ENCODE results near the gene EEIG2. TPM values are rescaled to one million over a fixed set of nuclear protein-coding genes. Genes with fewer than 3 reads are reported as not detected.

EEIG2 gene
- total and polyA plus RNA-seq, 9 of the 15 experiments (the other 6 are each of a cell fraction or from before 2014, with no cell fraction given): 6.1 to 26.9 (median 15.2) TPM

DNA sequence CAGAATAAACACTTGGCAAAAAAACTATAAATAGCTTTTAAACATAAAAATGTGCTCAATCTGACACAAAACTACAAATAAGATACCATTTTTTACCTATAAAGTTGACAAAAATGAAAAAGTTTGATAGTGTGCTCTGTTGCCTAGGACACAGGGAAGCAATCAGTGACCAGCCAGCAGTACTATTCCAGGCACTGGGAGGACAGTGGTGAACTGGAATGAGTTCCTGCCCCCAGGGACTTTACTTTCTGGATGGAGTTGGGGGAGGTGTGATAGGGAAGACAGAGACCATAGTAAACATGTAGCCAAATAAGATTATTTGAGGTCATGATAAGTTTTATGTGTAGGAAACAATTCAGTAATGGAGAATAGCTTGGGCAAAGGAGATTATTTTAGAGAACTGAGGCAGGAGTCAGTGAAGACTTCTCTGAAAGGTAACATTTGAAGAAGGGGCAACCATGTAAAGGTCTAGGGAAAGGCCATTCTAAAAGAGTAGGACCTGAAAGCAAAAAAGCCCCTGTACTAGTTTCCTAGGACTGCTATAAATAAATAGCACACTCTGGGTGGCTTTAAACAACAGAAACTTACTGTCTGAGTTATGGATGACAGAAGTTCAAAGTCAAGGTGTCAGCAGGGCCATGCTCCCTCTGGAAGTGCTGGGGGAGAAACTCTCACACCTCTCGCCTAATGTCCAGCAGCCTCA lies 42.0 kb downstream of the EEIG2 start:
- DNase-seq (ENCODE audit: extremely low read depth in 1 of 4, low spot score in 3 of 4) (no peak), FAIRE-seq (no peak), ATAC-seq (no peak)
- WGBS (ENCODE audit: insufficient coverage, low coverage, missing lambda C conversion rate): 100% methylated on average over 1 of the region's 1 CpG
- Histone ChIP-seq H3K4me1 (replicated peaks in 1 of 2; ENCODE audit: control insufficient read depth in 2 of 2, insufficient read depth in 2 of 2, low read length in 2 of 2) (peaks cover 0 to 11% of the 10 kb centered on the region in 2 experiments; a peak in 2 of 5 replicates), H3K79me2 (ENCODE audit: control insufficient read depth, insufficient read depth, low read length) (no peaks in the 10 kb centered on the region), H3K4me3 (no peak overlapping the region), H3K9me3 (replicated peaks; ENCODE audit: control insufficient read depth, insufficient read depth, low read depth, low read length) (no peaks in the 10 kb centered on the region), H3K9me1 (ENCODE audit: control insufficient read depth, insufficient read depth, low read length) (no peaks in the 10 kb centered on the region), H3K36me3 (ENCODE audit: control insufficient read depth, insufficient read depth, low read length) (0 out of 3 replicates have a peak, but pooled peaks cover 10% of the 10 kb centered on the region), H4K20me1 (replicated peaks; ENCODE audit: control insufficient read depth, insufficient read depth, low read length) (peaks cover 4% of the 10 kb centered on the region), H3K27ac (ENCODE audit: extremely low read depth, low read depth, low read length) (no peak overlapping the region), H3K4me2 (ENCODE audit: insufficient read depth, low read length) (no peak overlapping the region), H2AFZ (ENCODE audit: low read depth, low read length) (no peak overlapping the region), H3K27me3 (ENCODE audit: control insufficient read depth in 2 of 2, insufficient read depth in 2 of 2, low read length in 2 of 2) (no peaks in the 10 kb centered on the region), H3K9ac (ENCODE audit: insufficient read depth in 1 of 2, low read depth in 2 of 2, low read length in 2 of 2) (no peak overlapping the region)
- in situ Hi-C loops (cut with MboI) (no loop called here), intact Hi-C loops (cut with micrococcal nuclease) (no loop called here)
- ChIA-PET CTCF (ENCODE audit: low intra/inter-chr PET ratio) (no interaction called here), POLR2A (no interaction called here)
- no TSS peak for BruUV-seq (replicated peaks)
- no peak for TF ChIP-seq FOXJ3 (CRISPR knock-in tag; IDR thresholded peaks at IDR 0.05)
- TF ChIP-seq BACH1 (tag; IDR thresholded peaks at IDR 0.05): no peak
- TF ChIP-seq NFE2 (IDR thresholded peaks at IDR 0.05; ENCODE audit: low read depth): no peak
- TF ChIP-seq FOXM1 (IDR thresholded peaks at IDR 0.05; ENCODE audit: low read depth): no peak
- no peak for TF ChIP-seq FOXM1 (CRISPR knock-in tag; IDR thresholded peaks at IDR 0.05; ENCODE audit: low read depth)
- TF ChIP-seq NFATC3 (IDR thresholded peaks at IDR 0.05): no peak
- TF ChIP-seq PRPF4 (IDR thresholded peaks at IDR 0.05; ENCODE audit: insufficient read depth, low read depth, low read length, poor library complexity, severe bottlenecking): no peak
- TF ChIP-seq SRSF9 (IDR thresholded peaks at IDR 0.05; ENCODE audit: borderline replicate concordance, low read depth, low read length): no peak
- TF ChIP-seq, protein P1, sequence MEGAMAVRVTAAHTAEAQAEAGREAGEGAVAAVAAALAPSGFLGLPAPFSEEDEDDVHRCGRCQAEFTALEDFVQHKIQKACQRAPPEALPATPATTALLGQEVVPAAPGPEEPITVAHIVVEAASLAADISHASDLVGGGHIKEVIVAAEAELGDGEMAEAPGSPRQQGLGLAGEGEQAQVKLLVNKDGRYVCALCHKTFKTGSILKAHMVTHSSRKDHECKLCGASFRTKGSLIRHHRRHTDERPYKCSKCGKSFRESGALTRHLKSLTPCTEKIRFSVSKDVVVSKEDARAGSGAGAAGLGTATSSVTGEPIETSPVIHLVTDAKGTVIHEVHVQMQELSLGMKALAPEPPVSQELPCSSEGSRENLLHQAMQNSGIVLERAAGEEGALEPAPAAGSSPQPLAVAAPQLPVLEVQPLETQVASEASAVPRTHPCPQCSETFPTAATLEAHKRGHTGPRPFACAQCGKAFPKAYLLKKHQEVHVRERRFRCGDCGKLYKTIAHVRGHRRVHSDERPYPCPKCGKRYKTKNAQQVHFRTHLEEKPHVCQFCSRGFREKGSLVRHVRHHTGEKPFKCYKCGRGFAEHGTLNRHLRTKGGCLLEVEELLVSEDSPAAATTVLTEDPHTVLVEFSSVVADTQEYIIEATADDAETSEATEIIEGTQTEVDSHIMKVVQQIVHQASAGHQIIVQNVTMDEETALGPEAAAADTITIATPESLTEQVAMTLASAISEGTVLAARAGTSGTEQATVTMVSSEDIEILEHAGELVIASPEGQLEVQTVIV (CRISPR knock-in tag; IDR thresholded peaks at IDR 0.05; ENCODE audit: borderline replicate concordance): no peak
- TF ChIP-seq, protein P2, sequence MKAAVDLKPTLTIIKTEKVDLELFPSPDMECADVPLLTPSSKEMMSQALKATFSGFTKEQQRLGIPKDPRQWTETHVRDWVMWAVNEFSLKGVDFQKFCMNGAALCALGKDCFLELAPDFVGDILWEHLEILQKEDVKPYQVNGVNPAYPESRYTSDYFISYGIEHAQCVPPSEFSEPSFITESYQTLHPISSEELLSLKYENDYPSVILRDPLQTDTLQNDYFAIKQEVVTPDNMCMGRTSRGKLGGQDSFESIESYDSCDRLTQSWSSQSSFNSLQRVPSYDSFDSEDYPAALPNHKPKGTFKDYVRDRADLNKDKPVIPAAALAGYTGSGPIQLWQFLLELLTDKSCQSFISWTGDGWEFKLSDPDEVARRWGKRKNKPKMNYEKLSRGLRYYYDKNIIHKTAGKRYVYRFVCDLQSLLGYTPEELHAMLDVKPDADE (conservative IDR thresholded peaks at IDR 0.05; ENCODE audit: control insufficient read depth, low read depth, low read length): no peak
- no peak for TF ChIP-seq ZNF75A (CRISPR knock-in tag; IDR thresholded peaks at IDR 0.05)
- TF ChIP-seq RBM14 (IDR thresholded peaks at IDR 0.05; ENCODE audit: borderline replicate concordance, insufficient read depth, low read depth, low read length): no peak
- TF ChIP-seq ADNP (tag; IDR thresholded peaks at IDR 0.05): no peak
- TF ChIP-seq, protein P3, sequence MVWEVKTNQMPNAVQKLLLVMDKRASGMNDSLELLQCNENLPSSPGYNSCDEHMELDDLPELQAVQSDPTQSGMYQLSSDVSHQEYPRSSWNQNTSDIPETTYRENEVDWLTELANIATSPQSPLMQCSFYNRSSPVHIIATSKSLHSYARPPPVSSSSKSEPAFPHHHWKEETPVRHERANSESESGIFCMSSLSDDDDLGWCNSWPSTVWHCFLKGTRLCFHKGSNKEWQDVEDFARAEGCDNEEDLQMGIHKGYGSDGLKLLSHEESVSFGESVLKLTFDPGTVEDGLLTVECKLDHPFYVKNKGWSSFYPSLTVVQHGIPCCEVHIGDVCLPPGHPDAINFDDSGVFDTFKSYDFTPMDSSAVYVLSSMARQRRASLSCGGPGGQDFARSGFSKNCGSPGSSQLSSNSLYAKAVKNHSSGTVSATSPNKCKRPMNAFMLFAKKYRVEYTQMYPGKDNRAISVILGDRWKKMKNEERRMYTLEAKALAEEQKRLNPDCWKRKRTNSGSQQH (CRISPR knock-in tag; IDR thresholded peaks at IDR 0.05): no peak
- no peak for TF ChIP-seq BCL6 (CRISPR knock-in tag; IDR thresholded peaks at IDR 0.05)
- no peak for TF ChIP-seq PCBP2 (IDR thresholded peaks at IDR 0.05; ENCODE audit: low read depth, low read length, poor library complexity, severe bottlenecking)
- TF ChIP-seq ASH1L (IDR thresholded peaks at IDR 0.05; ENCODE audit: borderline replicate concordance, low read depth, partially characterized antibody): no peak

All from K562 (cell line).